Cardiac fibroblast (primary cell): Measurements from ENCODE around the gene PGP.
A peak's percentile ranks its signal among the peaks of the same experiment; 100 is the strongest.
"Not testable (repeated sequence)": the region's sequence is repeated elsewhere in the genome, so short reads cannot be mapped to it uniquely, and the experiment has no call there.

Source experiments
- DNase-seq, 2 donors: peaks; one replicate each; pipeline versions ENCODE4 v3.0.0 to v3.0.0-alpha.2; 2010; ENCODE audit warnings: low read depth in 2 of 2
- H3K4me3 ChIP-seq, 2 donors: replicated peaks in 1 of 2; 1 replicate in 1 of 2; 2 replicates in 1 of 2; pipeline ENCODE4 v1.5.1; 2011; ENCODE audit warnings: low read depth in 2 of 2, low read length in 2 of 2, mild to moderate bottlenecking in 2 of 2, moderate library complexity in 1 of 2
- CTCF ChIP-seq: IDR thresholded peaks from one replicate; pipeline ENCODE4 v1.5.1; 2011; ENCODE audit warnings: low read depth, mild to moderate bottlenecking, low read length, inconsistent platforms

Gene PGP

GRCh38 chr16:2204416-2205103, 10.1 kb downstream of the PGP start:
- no peak for TF ChIP-seq CTCF
- peak overlapping the region; percentile 81 to 96 for H3K4me3 ChIP-seq
- no peak for DNase-seq

GRCh38 chr16:2203119-2203688, 11.4 kb downstream of the PGP start:
- not testable (repeated sequence) for DNase-seq, H3K4me3 ChIP-seq

- H3K4me3 ChIP-seq, result no peak overlapping the region
- TF ChIP-seq CTCF, result no peak
- DNase-seq, result no peak
Observed at GRCh38 chr16:2200313-2200712, 14.3 kb downstream of the PGP start.

GRCh38 chr16:2199621-2200139, 15.0 kb downstream of the PGP start:
- DNase-seq, result no peak
- H3K4me3 ChIP-seq, result no peak overlapping the region
- TF ChIP-seq CTCF, result no peak

- H3K4me3 ChIP-seq, result no peak overlapping the region
- no peak for DNase-seq
- no peak for TF ChIP-seq CTCF
Observed at GRCh38 chr16:2199095-2199494, 15.5 kb downstream of the PGP start.

GRCh38 chr16:2198283-2198682, 16.4 kb downstream of the PGP start:
- TF ChIP-seq CTCF, result no peak
- H3K4me3 ChIP-seq, result no peak overlapping the region
- no peak for DNase-seq

- no peak for TF ChIP-seq CTCF
Observed at GRCh38 chr16:2197765-2198164, 16.9 kb downstream of the PGP start.

More at GRCh38 chr16:2197765-2198164, 16.9 kb downstream of the PGP start:
- no peak for DNase-seq
- H3K4me3 ChIP-seq, result no peak overlapping the region
